HPDE6-E6E7 (cell line): Measurements from ENCODE around the gene DNASE1L3.

Experiments used
- DNase-seq: peaks from one replicate; pipeline ENCODE4 v3.0.0; 2011; ENCODE audit warnings: missing footprints; ENCODE audit errors: extremely low spot score

DNASE1L3 gene

GRCh38 chr3:58160399-58160798 lies 50.4 kb downstream of the DNASE1L3 start:
- no peak for DNase-seq

GRCh38 chr3:58158442-58159153 lies 52.2 kb downstream of the DNASE1L3 start:
- no peak for DNase-seq

- DNase-seq = no peak
These were observed 53.1 kb downstream of the DNASE1L3 start for GRCh38 chr3:58157700-58158099.

GRCh38 chr3:58155838-58156237 lies 54.9 kb downstream of the DNASE1L3 start:
- DNase-seq = no peak

GRCh38 chr3:58154626-58155449 lies 55.9 kb downstream of the DNASE1L3 start:
- DNase-seq = no peak

GRCh38 chr3:58153371-58153770 lies 57.4 kb downstream of the DNASE1L3 start:
- DNase-seq = no peak

- DNase-seq = no peak
These were observed 58.4 kb downstream of the DNASE1L3 start for GRCh38 chr3:58152225-58153015.

- DNase-seq = no peak
These were observed 59.1 kb downstream of the DNASE1L3 start for GRCh38 chr3:58151637-58152036.

- DNase-seq = no peak
These were observed 60.0 kb downstream of the DNASE1L3 start for GRCh38 chr3:58150810-58151199.

GRCh38 chr3:58150130-58150809 lies 60.5 kb downstream of the DNASE1L3 start:
- no peak for DNase-seq

GRCh38 chr3:58148049-58148448 lies 62.7 kb downstream of the DNASE1L3 start:
- DNase-seq = no peak

GRCh38 chr3:58144478-58145325 lies 66.1 kb downstream of the DNASE1L3 start:
- DNase-seq = no peak

GRCh38 chr3:58143417-58144055 lies 67.2 kb downstream of the DNASE1L3 start:
- no peak for DNase-seq
